Esophagus muscularis mucosa (tissue), 3 donors: ENCODE data around the gene TAAR8.

Experiments used
- POLR2A ChIP-seq: fragments of 450-650 bp; IDR thresholded peaks from one replicate; pipeline ENCODE4 v1.6.1; 2017; ENCODE audit warnings: antibody characterized with exemption, moderate library complexity, mild to moderate bottlenecking, low read depth
- TF ChIP-seq, protein P1 (sequence below), 3 experiments: fragments of 200-600 bp in 2 of 3; fragments of 450-650 bp in 1 of 3; sonication (generic) in 2 of 3; IDR thresholded peaks; one replicate each; pipeline ENCODE4 v1.5.1; 2017 to 2019; ENCODE audit warnings: antibody characterized with exemption in 3 of 3, mild to moderate bottlenecking in 2 of 3, moderate library complexity in 1 of 3

- TF ChIP-seq, protein P1, sequence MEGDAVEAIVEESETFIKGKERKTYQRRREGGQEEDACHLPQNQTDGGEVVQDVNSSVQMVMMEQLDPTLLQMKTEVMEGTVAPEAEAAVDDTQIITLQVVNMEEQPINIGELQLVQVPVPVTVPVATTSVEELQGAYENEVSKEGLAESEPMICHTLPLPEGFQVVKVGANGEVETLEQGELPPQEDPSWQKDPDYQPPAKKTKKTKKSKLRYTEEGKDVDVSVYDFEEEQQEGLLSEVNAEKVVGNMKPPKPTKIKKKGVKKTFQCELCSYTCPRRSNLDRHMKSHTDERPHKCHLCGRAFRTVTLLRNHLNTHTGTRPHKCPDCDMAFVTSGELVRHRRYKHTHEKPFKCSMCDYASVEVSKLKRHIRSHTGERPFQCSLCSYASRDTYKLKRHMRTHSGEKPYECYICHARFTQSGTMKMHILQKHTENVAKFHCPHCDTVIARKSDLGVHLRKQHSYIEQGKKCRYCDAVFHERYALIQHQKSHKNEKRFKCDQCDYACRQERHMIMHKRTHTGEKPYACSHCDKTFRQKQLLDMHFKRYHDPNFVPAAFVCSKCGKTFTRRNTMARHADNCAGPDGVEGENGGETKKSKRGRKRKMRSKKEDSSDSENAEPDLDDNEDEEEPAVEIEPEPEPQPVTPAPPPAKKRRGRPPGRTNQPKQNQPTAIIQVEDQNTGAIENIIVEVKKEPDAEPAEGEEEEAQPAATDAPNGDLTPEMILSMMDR (IDR thresholded peaks at IDR 0.05): no peak
- no peak for TF ChIP-seq POLR2A
Observed at GRCh38 chr6:132587424-132587823, 35.0 kb downstream of the TAAR8 start.
